ENCODE results near the gene PCBP1.
"Not testable (repeated sequence)": the region's sequence is repeated elsewhere in the genome, so short reads cannot be mapped to it uniquely, and the experiment has no call there.

PCBP1 gene

GRCh38 chr2:70049255-70049654 is 38.0 kb upstream of the PCBP1 start:
- Histone ChIP-seq H3K4me1 (ENCODE audit: control insufficient read depth, insufficient read depth, low read length) (no peaks in the 10 kb centered on the region), H3K9ac (ENCODE audit: low read length in 2 of 2) (no peak overlapping the region), H3K9me3 (ENCODE audit: control insufficient read depth in 2 of 2, low read length in 2 of 2) (no peaks in the 10 kb centered on the region), H3K4me3 (ENCODE audit: low read length in 2 of 2) (no peak overlapping the region), H3K27ac (ENCODE audit: low read length) (no peak overlapping the region), H3K36me3 (ENCODE audit: control insufficient read depth in 2 of 2, insufficient read depth in 2 of 2, low read length in 2 of 2) (peaks cover 30 to 33% of the 10 kb centered on the region in 2 donors), H3K27me3 (ENCODE audit: control insufficient read depth in 1 of 2, insufficient read depth in 2 of 2, low read length in 2 of 2) (no peaks in the 10 kb centered on the region)

- H3K36me3 ChIP-seq (ENCODE audit: control insufficient read depth in 2 of 2, insufficient read depth in 2 of 2, low read length in 2 of 2) = peaks cover 32 to 41% of the 10 kb centered on the region in 2 donors
- H3K9ac ChIP-seq (ENCODE audit: low read length in 2 of 2) = no peak overlapping the region
- H3K9me3 ChIP-seq (ENCODE audit: control insufficient read depth in 2 of 2, low read length in 2 of 2) = no peaks in the 10 kb centered on the region
- H3K27ac ChIP-seq (ENCODE audit: low read length) = no peak overlapping the region
- H3K27me3 ChIP-seq (ENCODE audit: control insufficient read depth in 1 of 2, insufficient read depth in 2 of 2, low read length in 2 of 2) = no peaks in the 10 kb centered on the region
- no peak overlapping the region for H3K4me3 ChIP-seq (ENCODE audit: low read length in 2 of 2)
- no peaks in the 10 kb centered on the region for H3K4me1 ChIP-seq (ENCODE audit: control insufficient read depth, insufficient read depth, low read length)
Measured at GRCh38 chr2:70050631-70051425, 36.4 kb upstream of the PCBP1 start.

DNA sequence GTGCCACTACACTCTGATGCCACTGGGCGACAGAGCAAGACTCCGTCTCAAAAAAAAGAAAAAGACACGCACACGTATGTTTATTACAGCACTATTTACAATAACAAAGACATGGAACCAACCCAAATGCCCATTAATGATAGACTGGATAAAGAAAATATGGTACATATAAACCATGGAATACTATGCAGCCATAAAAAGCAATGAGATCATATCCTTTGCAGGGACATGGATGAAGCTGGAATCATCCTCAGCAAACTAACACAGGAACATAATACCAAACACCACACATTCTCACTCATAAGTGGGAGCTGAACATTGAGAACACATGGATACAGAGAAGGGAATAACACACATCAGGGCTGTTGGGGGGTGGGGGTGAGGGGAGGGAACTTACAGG is 32.0 kb upstream of the PCBP1 start:
- H3K4me3 ChIP-seq (ENCODE audit: low read length in 2 of 2); H3K27me3 ChIP-seq (ENCODE audit: control insufficient read depth in 1 of 2, insufficient read depth in 2 of 2, low read length in 2 of 2); H3K4me1 ChIP-seq (ENCODE audit: control insufficient read depth, insufficient read depth, low read length); H3K27ac ChIP-seq (ENCODE audit: low read length); H3K9ac ChIP-seq (ENCODE audit: low read length in 2 of 2); H3K9me3 ChIP-seq (ENCODE audit: control insufficient read depth in 2 of 2, low read length in 2 of 2): not testable (repeated sequence)
- peaks cover 17 to 28% of the 10 kb centered on the region in 2 donors for H3K36me3 ChIP-seq (ENCODE audit: control insufficient read depth in 2 of 2, insufficient read depth in 2 of 2, low read length in 2 of 2)

GRCh38 chr2:70061317-70061716 is 26.0 kb upstream of the PCBP1 start:
- peaks cover 24 to 26% of the 10 kb centered on the region in 2 donors for H3K36me3 ChIP-seq (ENCODE audit: control insufficient read depth in 2 of 2, insufficient read depth in 2 of 2, low read length in 2 of 2)
- H3K4me3 ChIP-seq (ENCODE audit: low read length in 2 of 2) = no peak overlapping the region
- H3K4me1 ChIP-seq (ENCODE audit: control insufficient read depth, insufficient read depth, low read length) = no peaks in the 10 kb centered on the region
- H3K27me3 ChIP-seq (ENCODE audit: control insufficient read depth in 1 of 2, insufficient read depth in 2 of 2, low read length in 2 of 2) = no peaks in the 10 kb centered on the region
- no peak overlapping the region for H3K27ac ChIP-seq (ENCODE audit: low read length)
- no peaks in the 10 kb centered on the region for H3K9me3 ChIP-seq (ENCODE audit: control insufficient read depth in 2 of 2, low read length in 2 of 2)
- H3K9ac ChIP-seq (ENCODE audit: low read length in 2 of 2) = no peak overlapping the region

- no peak overlapping the region for H3K4me3 ChIP-seq (ENCODE audit: low read length in 2 of 2)
- no peaks in the 10 kb centered on the region for H3K4me1 ChIP-seq (ENCODE audit: control insufficient read depth, insufficient read depth, low read length)
- no peak overlapping the region for H3K9ac ChIP-seq (ENCODE audit: low read length in 2 of 2)
- H3K36me3 ChIP-seq (ENCODE audit: control insufficient read depth in 2 of 2, insufficient read depth in 2 of 2, low read length in 2 of 2) = peaks cover 27 to 32% of the 10 kb centered on the region in 2 donors
- no peak overlapping the region for H3K27ac ChIP-seq (ENCODE audit: low read length)
- H3K9me3 ChIP-seq (ENCODE audit: control insufficient read depth in 2 of 2, low read length in 2 of 2) = no peaks in the 10 kb centered on the region
- no peaks in the 10 kb centered on the region for H3K27me3 ChIP-seq (ENCODE audit: control insufficient read depth in 1 of 2, insufficient read depth in 2 of 2, low read length in 2 of 2)
Measured at GRCh38 chr2:70062270-70062669, 25.0 kb upstream of the PCBP1 start.

GRCh38 chr2:70068119-70068518 is 19.2 kb upstream of the PCBP1 start:
- no peak overlapping the region for H3K4me3 ChIP-seq (ENCODE audit: low read length in 2 of 2)
- H3K9ac ChIP-seq (ENCODE audit: low read length in 2 of 2) = no peak overlapping the region
- H3K27ac ChIP-seq (ENCODE audit: low read length) = no peak overlapping the region
- H3K4me1 ChIP-seq (ENCODE audit: control insufficient read depth, insufficient read depth, low read length) = peaks cover 7% of the 10 kb centered on the region
- no peaks in the 10 kb centered on the region for H3K9me3 ChIP-seq (ENCODE audit: control insufficient read depth in 2 of 2, low read length in 2 of 2)
- no peaks in the 10 kb centered on the region for H3K27me3 ChIP-seq (ENCODE audit: control insufficient read depth in 1 of 2, insufficient read depth in 2 of 2, low read length in 2 of 2)
- peaks cover 15 to 21% of the 10 kb centered on the region in 2 donors for H3K36me3 ChIP-seq (ENCODE audit: control insufficient read depth in 2 of 2, insufficient read depth in 2 of 2, low read length in 2 of 2)

DNA sequence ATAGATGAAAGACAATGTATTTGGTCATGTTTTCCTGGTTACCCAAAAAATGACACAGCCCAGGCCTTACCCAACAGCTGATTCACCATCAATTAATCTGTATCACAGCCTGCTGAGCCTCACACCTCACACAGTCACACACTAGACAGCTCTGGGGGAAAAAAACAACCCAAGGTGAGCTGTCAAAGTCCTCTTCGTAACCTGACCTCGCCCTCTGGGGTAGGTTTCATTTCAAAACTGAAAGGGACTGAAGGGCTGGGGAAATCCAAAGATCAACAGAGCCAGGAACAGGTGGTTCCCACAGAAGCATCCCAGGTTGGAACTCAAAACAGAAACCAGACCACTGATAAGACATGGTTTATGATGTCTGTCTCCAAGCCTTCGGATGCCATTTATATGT is 18.2 kb upstream of the PCBP1 start:
- Histone ChIP-seq H3K27ac (ENCODE audit: low read length) (peak overlapping the region; percentile 37), H3K4me1 (ENCODE audit: control insufficient read depth, insufficient read depth, low read length) (peaks cover 7% of the 10 kb centered on the region), H3K9me3 (ENCODE audit: control insufficient read depth in 2 of 2, low read length in 2 of 2) (no peaks in the 10 kb centered on the region), H3K9ac (ENCODE audit: low read length in 2 of 2) (no peak overlapping the region), H3K4me3 (ENCODE audit: low read length in 2 of 2) (no peak overlapping the region), H3K27me3 (ENCODE audit: control insufficient read depth in 1 of 2, insufficient read depth in 2 of 2, low read length in 2 of 2) (no peaks in the 10 kb centered on the region), H3K36me3 (ENCODE audit: control insufficient read depth in 2 of 2, insufficient read depth in 2 of 2, low read length in 2 of 2) (peaks cover 10 to 17% of the 10 kb centered on the region in 2 donors)

DNA sequence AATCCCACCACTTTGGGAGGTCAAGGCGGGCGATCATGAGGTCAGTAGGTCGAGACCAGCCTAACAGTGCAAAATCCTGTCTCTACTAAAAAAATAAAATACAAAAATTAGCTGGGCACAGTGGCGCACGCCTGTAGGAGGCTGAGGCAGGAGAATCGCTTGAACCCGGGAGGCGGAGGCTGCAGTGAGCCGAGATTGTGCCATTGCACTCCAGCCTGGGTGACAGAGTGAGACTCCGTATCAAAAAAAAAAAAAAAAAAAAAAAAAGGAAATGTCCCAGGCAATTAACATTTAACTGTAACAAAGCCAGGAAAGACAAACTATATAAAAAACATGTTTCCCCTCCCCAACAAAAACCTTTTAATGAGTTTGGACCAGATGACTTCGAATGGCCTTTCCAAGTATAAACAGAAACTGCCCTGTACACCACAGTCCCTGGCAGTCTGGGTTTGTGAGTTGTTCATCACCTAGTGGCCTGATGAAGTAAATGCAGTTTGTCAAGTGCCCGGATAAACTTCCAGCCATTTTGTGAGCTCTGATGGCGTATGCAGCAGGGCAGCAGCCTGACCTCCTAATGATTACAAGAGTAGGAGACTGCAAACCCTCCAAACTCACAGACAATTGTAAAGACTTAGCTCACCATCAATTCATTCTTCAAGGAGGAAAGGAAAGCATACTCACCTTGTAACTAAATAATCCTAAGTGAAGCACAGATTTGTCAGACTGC is 16.6 kb upstream of the PCBP1 start:
- no peaks in the 10 kb centered on the region for H3K27me3 ChIP-seq (ENCODE audit: control insufficient read depth in 1 of 2, insufficient read depth in 2 of 2, low read length in 2 of 2)
- H3K9ac ChIP-seq (ENCODE audit: low read length in 2 of 2) = peak overlapping the region in 1 of 2 donors; percentile 29
- H3K4me3 ChIP-seq (ENCODE audit: low read length in 2 of 2) = peak overlapping the region in 1 of 2 donors; percentile 40
- H3K27ac ChIP-seq (ENCODE audit: low read length) = peak overlapping the region; percentile 76
- peaks cover 4 to 12% of the 10 kb centered on the region in 2 donors for H3K36me3 ChIP-seq (ENCODE audit: control insufficient read depth in 2 of 2, insufficient read depth in 2 of 2, low read length in 2 of 2)
- H3K4me1 ChIP-seq (ENCODE audit: control insufficient read depth, insufficient read depth, low read length) = peaks cover 7% of the 10 kb centered on the region
- no peaks in the 10 kb centered on the region for H3K9me3 ChIP-seq (ENCODE audit: control insufficient read depth in 2 of 2, low read length in 2 of 2)

- Histone ChIP-seq H3K36me3 (ENCODE audit: control insufficient read depth in 2 of 2, insufficient read depth in 2 of 2, low read length in 2 of 2) (peaks cover 12 to 18% of the 10 kb centered on the region in 2 donors), H3K9me3 (ENCODE audit: control insufficient read depth in 2 of 2, low read length in 2 of 2) (no peaks in the 10 kb centered on the region), H3K27ac (ENCODE audit: low read length) (no peak overlapping the region), H3K4me3 (ENCODE audit: low read length in 2 of 2) (no peak overlapping the region), H3K27me3 (ENCODE audit: control insufficient read depth in 1 of 2, insufficient read depth in 2 of 2, low read length in 2 of 2) (no peaks in the 10 kb centered on the region), H3K9ac (ENCODE audit: low read length in 2 of 2) (no peak overlapping the region), H3K4me1 (ENCODE audit: control insufficient read depth, insufficient read depth, low read length) (peaks cover 3% of the 10 kb centered on the region)
Measured at GRCh38 chr2:70073493-70073892, 13.8 kb upstream of the PCBP1 start.

GRCh38 chr2:70078384-70078783 is 8.9 kb upstream of the PCBP1 start:
- no peaks in the 10 kb centered on the region for H3K9me3 ChIP-seq (ENCODE audit: control insufficient read depth in 2 of 2, low read length in 2 of 2)

More at GRCh38 chr2:70078384-70078783, 8.9 kb upstream of the PCBP1 start:
- no peaks in the 10 kb centered on the region for H3K4me1 ChIP-seq (ENCODE audit: control insufficient read depth, insufficient read depth, low read length)
- H3K9ac ChIP-seq (ENCODE audit: low read length in 2 of 2) = peak overlapping the region in 1 of 2 donors; percentile 41
- H3K36me3 ChIP-seq (ENCODE audit: control insufficient read depth in 2 of 2, insufficient read depth in 2 of 2, low read length in 2 of 2) = peaks cover 40 to 43% of the 10 kb centered on the region in 2 donors
- H3K27me3 ChIP-seq (ENCODE audit: control insufficient read depth in 1 of 2, insufficient read depth in 2 of 2, low read length in 2 of 2) = no peaks in the 10 kb centered on the region
- no peak overlapping the region for H3K27ac ChIP-seq (ENCODE audit: low read length)
- no peak overlapping the region for H3K4me3 ChIP-seq (ENCODE audit: low read length in 2 of 2)
